ENCODE measurements around the gene AZU1.

AZU1 gene

GRCh38 chr19:855566-856120 lies 28.0 kb downstream of the AZU1 start:
- no peak overlapping the region for H3K4me2 ChIP-seq (ENCODE audit: low read depth, low read length, poor library complexity, severe bottlenecking)
- H3K36me3 ChIP-seq (ENCODE audit: insufficient read depth, low read length): no peaks in the 10 kb centered on the region
- no peaks in the 10 kb centered on the region for H3K27me3 ChIP-seq (ENCODE audit: insufficient read depth, low read length, poor library complexity, severe bottlenecking)
- no peaks in the 10 kb centered on the region for H3K4me1 ChIP-seq (ENCODE audit: insufficient read depth, low read length, poor library complexity, severe bottlenecking)
- H3F3A ChIP-seq (ENCODE audit: low read depth): no peaks in the 10 kb centered on the region
- H3K9me2 ChIP-seq (replicated peaks; ENCODE audit: low read depth, low read length): no peaks in the 10 kb centered on the region
- no peaks in the 10 kb centered on the region for H3K79me2 ChIP-seq (ENCODE audit: insufficient read depth, low read length)
- no peak overlapping the region for H3K4me3 ChIP-seq (ENCODE audit: low read length, poor library complexity, severe bottlenecking)
- no peak overlapping the region for H2AFZ ChIP-seq (ENCODE audit: low read length)
- TF ChIP-seq EZH2phosphoT487 (IDR thresholded peaks at IDR 0.05; ENCODE audit: borderline replicate concordance) (no peak), CTCF (conservative IDR thresholded peaks at IDR 0.05; ENCODE audit: low read length) (no peak)
- no peaks in the 10 kb centered on the region for H3K9me3 ChIP-seq (ENCODE audit: insufficient read depth, low read depth, low read length)
- no peak overlapping the region for H3K9ac ChIP-seq (ENCODE audit: low read depth, low read length, poor library complexity, severe bottlenecking)
- H4K20me1 ChIP-seq (ENCODE audit: insufficient read depth, low read length, poor library complexity, severe bottlenecking): no peaks in the 10 kb centered on the region

- Histone ChIP-seq H4K20me1 (ENCODE audit: insufficient read depth, low read length, poor library complexity, severe bottlenecking) (no peaks in the 10 kb centered on the region), H3K9me2 (replicated peaks; ENCODE audit: low read depth, low read length) (no peaks in the 10 kb centered on the region), H3K36me3 (ENCODE audit: insufficient read depth, low read length) (no peaks in the 10 kb centered on the region), H3K79me2 (ENCODE audit: insufficient read depth, low read length) (no peaks in the 10 kb centered on the region), H3F3A (ENCODE audit: low read depth) (no peaks in the 10 kb centered on the region), H2AFZ (ENCODE audit: low read length) (no peak overlapping the region), H3K4me2 (ENCODE audit: low read depth, low read length, poor library complexity, severe bottlenecking) (no peak overlapping the region), H3K4me1 (ENCODE audit: insufficient read depth, low read length, poor library complexity, severe bottlenecking) (no peaks in the 10 kb centered on the region), H3K4me3 (ENCODE audit: low read length, poor library complexity, severe bottlenecking) (no peak overlapping the region), H3K27me3 (ENCODE audit: insufficient read depth, low read length, poor library complexity, severe bottlenecking) (no peaks in the 10 kb centered on the region), H3K9ac (ENCODE audit: low read depth, low read length, poor library complexity, severe bottlenecking) (no peak overlapping the region), H3K9me3 (ENCODE audit: insufficient read depth, low read depth, low read length) (no peaks in the 10 kb centered on the region)
- TF ChIP-seq CTCF (conservative IDR thresholded peaks at IDR 0.05; ENCODE audit: low read length): no peak
- TF ChIP-seq EZH2phosphoT487 (IDR thresholded peaks at IDR 0.05; ENCODE audit: borderline replicate concordance): no peak
These were observed 30.6 kb downstream of the AZU1 start for GRCh38 chr19:858284-858683.

DNA sequence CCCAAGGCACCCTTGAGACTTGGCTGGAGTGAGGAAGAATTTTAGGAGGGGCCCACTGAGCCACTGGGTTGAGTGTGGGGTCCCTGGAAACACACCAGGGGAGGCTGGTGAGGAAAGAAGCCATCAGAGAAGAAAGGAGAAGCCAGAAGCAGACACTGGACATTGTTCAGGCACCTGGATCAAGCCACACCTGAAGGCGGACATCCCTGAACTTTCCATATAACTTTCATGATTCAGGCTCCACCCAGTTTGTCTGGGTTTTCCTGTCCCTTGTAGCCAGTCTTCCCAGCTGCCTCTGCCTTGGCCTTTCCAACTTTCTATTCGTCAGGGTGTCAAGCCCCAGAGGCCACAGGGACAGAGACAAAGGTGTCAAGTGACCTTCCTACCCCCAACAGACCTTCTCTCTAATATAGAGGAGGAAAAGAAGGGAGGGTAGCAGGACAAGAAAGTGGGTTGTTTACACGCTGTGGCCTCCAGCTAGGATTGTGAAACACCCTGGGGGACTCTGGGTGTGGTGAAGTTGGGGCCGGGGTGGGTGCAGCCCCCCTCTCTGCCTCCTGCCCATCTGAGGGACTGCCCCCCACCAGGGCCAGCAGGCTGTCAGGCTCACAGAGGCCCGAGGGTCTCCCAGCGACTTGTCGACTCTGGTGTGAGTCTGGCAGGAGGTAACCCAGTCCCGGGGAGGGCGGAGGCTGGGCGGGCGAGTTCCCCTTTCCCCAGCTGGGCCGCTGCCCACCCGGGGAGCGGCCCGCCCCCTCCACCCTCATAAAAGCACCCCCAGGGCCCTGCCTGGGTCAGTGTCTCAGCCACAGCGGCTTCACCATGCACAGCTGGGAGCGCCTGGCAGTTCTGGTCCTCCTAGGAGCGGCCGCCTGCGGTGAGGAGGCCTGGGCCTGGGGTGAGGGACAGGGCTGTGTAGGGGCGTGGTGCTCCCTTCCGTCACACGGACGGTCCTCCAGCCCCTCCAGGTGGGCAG lies 31.5 kb downstream of the AZU1 start, which contains the start of gene CFD:
Gene CFD, plus strand, starts transcription at position 797 of the 976 bp plus-strand sequence. Its CDS starts 26 bp downstream, at position 823.
- Histone ChIP-seq H3F3A (ENCODE audit: low read depth) (no peaks in the 10 kb centered on the region), H3K9me2 (replicated peaks; ENCODE audit: low read depth, low read length) (no peaks in the 10 kb centered on the region), H3K36me3 (ENCODE audit: insufficient read depth, low read length) (no peaks in the 10 kb centered on the region), H3K79me2 (ENCODE audit: insufficient read depth, low read length) (no peaks in the 10 kb centered on the region), H3K4me3 (ENCODE audit: low read length, poor library complexity, severe bottlenecking) (no peak within 1 kb of the TSS), H3K4me1 (ENCODE audit: insufficient read depth, low read length, poor library complexity, severe bottlenecking) (no peaks in the 10 kb centered on the region), H3K27me3 (ENCODE audit: insufficient read depth, low read length, poor library complexity, severe bottlenecking) (no peaks in the 10 kb centered on the region), H3K9ac (ENCODE audit: low read depth, low read length, poor library complexity, severe bottlenecking) (no peak within 1 kb of the TSS), H4K20me1 (ENCODE audit: insufficient read depth, low read length, poor library complexity, severe bottlenecking) (no peaks in the 10 kb centered on the region), H2AFZ (ENCODE audit: low read length) (no peak within 1 kb of the TSS), H3K4me2 (ENCODE audit: low read depth, low read length, poor library complexity, severe bottlenecking) (no peak within 1 kb of the TSS), H3K9me3 (ENCODE audit: insufficient read depth, low read depth, low read length) (no peaks in the 10 kb centered on the region)
- no peak for TF ChIP-seq EZH2phosphoT487 (IDR thresholded peaks at IDR 0.05; ENCODE audit: borderline replicate concordance)
- TF ChIP-seq CTCF (conservative IDR thresholded peaks at IDR 0.05; ENCODE audit: low read length): no peak

All from Loucy (cell line).